M059J (cell line): ENCODE results near the gene RAB26. TPM values are rescaled to one million over a fixed set of nuclear protein-coding genes. Genes with fewer than 3 reads are reported as not detected.

Experiments
- DNase-seq: peaks from one replicate; pipeline ENCODE4 v3.0.0-alpha.2; 2012; ENCODE audit warnings: low read depth
- total RNA-seq: library from RNA; depleted of rRNA; stranded (reverse); fragments of >200 nt; shearing (Covaris generic); gene quantifications from 2 replicates; pipeline ENCODE4 v1.2.3, GENCODE V29; 2014

Gene RAB26
- total RNA-seq, 1 experiment from 2014 or later = 3.8 TPM

DNA sequence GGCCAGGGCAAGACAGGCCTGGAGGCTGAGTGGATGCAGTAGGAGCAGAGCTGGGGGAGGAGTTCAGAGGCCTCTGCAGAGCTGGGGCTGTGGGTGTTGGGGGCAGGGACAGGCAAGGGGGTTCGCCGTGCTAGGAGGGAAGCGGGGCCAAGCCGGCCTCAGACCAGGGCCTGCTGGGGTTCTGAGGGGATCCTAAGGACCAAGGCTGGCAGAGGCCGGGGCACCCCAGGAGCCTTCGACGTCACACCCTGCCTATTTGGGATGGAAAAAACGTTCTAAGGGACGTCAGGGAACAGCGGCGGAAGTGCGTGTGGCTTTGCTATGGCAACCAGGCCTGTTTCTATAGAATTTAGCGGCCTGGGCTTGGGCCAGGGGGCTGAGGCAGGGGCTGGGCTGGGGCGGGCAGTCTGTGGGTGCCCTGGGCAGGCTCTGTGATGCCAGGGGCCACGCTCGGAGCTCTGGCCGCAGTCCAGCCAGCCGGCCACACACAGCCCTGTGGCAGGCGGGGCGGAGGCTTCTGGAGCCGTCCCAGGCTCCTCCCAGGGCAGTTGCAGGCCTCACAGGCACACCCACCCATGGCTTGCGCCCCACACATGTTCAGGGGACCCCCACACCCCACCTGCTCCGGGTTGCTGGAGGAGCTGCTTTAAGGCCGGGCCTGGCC is 10.9 kb downstream of the RAB26 start:
- DNase-seq = no peak

DNA sequence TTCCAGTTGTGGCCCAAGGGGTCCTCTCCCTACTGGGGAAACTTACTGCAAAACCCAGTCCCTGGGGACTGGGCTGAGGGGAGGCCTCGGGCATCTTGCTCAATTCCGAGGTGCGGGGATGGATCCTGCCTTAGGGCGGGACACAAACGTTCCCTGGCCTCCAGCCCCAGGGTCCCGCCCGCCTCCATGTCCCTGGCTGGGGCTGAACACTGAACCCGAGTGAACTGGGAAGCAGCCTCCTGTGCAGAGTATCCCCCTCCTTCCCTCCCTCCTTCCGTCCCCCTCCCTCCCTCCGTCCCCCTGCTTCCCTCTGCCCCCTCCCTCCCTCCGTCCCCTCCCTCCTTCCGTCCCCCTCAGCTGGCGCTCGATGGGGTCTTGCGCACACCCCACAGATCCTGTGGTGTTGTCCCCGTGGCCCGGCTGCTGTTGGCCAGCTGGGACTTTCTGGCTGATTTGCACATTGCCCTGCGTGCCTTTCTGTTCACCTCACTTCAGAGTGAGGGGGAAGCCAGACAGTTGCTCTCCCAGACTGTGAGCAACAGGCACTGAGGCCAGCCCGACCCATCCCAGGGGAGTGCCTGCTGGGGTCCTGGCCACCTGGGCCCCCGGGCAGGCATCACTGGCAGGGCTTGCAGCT is 12.6 kb downstream of the RAB26 start:
- no peak for DNase-seq

DNA sequence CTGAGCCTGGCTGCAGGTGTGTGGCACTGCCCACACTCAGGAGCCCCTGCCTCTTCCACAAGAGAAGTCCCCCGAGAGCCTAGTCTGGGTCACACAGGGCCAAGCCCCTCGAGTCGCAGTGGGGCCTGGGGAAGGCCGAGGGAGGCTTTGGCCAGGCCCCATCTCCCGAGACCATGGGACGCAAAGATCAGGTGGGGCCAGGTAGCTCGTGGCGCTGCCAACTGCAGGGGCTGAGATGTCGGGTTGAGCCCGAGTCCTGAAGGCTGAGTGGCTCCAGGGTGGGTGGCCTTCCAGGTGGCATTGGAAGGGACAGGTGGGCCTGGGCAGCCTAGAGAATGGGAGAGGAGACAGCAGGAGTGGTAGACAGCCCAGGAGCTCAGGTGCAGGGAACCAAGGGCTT is 13.5 kb downstream of the RAB26 start:
- no peak for DNase-seq

GRCh38 chr16:2162676-2163118 is 14.3 kb downstream of the RAB26 start:
- no peak for DNase-seq

DNA sequence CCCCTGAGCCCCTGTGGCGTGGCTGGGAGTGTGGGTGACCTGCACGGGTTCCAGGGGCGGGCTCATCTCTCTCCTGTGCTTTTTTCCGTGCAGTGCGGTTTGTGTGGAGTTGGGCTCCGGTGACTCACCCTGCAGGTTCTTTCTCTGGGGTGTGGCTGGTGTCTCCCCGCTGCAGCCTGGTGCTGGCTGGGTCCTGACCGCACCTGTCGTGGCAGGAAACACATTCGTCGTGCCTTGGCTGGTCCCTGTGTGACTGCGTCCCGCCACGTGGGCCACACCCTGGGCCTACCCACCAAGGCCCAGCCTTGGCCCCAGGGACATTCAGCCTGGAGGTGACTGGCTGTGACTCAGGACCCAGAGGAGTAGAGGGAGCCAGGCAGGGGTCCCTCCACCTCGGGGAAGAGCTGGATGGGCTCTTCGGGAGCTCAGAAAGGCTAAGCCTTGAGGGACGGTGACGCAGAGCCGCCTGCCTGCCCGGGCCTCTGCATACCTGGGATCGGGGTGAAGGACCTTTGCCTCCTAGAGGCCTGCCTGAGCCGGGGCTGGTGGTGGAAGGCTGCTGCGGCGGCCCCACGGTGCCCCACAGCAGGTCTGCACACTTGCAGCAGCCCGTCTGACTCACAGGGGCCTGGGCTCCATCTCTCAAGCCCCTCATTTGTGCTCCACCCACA is 14.9 kb downstream of the RAB26 start:
- no peak for DNase-seq

DNA sequence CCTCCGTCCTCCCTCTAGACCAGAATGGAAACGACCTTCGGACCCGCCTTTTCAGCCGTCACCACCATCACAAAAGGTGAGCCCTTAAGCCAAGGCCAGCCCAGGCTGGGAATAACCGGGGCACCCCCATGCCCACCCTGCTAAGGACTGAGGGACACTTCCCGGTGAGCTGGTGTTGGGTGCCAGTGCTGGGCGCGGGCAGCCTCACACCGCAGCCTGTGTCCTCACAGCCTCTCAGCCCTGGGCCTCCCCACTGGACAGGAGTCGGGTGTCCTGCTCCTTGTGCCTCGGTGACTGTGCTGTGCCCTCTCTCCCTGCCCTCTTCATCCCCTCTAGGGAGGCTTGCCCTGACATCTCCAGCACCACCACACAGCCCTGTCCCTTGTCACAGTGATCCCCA is 17.4 kb downstream of the RAB26 start:
- no peak for DNase-seq

- DNase-seq = no peak
Measured at GRCh38 chr16:2166263-2167067, 18.0 kb downstream of the RAB26 start.

- no peak for DNase-seq
Measured at GRCh38 chr16:2167068-2167638, 18.7 kb downstream of the RAB26 start.

DNA sequence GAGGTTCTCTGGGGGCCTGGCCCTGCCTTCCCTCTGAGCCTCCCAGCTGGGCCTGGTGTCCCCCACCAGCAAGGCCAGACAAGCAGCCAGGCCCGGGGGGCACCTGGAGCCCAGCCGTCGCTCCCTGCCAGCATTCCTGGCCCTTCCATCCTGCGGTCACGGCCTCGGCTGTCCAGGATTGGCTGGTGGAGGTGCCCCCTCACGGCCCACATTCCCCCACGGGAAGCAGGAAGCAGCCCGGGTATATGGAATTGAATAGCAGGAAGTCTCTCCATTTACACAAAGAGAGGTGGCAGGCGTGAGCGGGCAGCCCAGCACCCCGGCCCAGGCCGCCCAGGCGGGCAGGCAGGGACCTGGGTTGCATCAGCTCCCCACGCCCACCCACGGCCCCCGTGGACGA is 21.7 kb downstream of the RAB26 start:
- no peak for DNase-seq

- no peak for DNase-seq
Measured at GRCh38 chr16:2170587-2171435, 22.4 kb downstream of the RAB26 start.

- DNase-seq = no peak
Measured at GRCh38 chr16:2171601-2172178, 23.3 kb downstream of the RAB26 start.

GRCh38 chr16:2172688-2173335 is 24.4 kb downstream of the RAB26 start:
- DNase-seq = no peak

- DNase-seq = no peak
Measured at GRCh38 chr16:2173366-2173765, 24.9 kb downstream of the RAB26 start.

GRCh38 chr16:2173916-2174315 is 25.5 kb downstream of the RAB26 start:
- DNase-seq = no peak

GRCh38 chr16:2174396-2175131 is 26.1 kb downstream of the RAB26 start:
- DNase-seq = no peak

GRCh38 chr16:2175454-2175853 is 27.0 kb downstream of the RAB26 start:
- no peak for DNase-seq

GRCh38 chr16:2176047-2176446 is 27.6 kb downstream of the RAB26 start:
- DNase-seq = no peak

- no peak for DNase-seq
Measured at GRCh38 chr16:2177101-2177500, 28.7 kb downstream of the RAB26 start.

DNA sequence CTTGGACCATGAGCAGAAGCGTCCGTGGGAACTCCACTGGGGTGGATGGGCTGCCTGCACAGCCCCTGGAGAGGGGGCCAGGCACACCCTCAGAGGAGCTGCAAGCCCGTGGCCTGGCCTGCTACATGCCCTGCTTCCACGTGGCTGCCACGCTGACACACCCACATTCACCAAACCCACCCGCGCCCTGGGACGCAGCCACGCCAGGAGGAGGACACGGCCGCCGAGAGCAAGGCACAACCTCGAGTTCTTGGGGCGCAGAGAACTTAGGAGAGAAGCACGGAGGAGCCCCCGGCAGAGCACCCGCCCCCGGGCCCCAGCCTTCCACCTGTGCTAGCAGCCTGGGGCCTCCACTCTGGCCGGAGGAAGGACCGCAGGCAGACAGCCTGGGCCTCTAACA is 29.1 kb downstream of the RAB26 start:
- no peak for DNase-seq
